Endothelial cell of umbilical vein (primary cell): ENCODE results near the gene HOXA4. TPM values are rescaled to one million over a fixed set of nuclear protein-coding genes. Genes with fewer than 3 reads are reported as not detected.
A peak's percentile ranks its signal among the peaks of the same experiment; 100 is the strongest.

Experiments
- BruUV-seq: library from RNA; stranded (reverse); fragments of 400-500 nt; replicated peaks from 2 replicates; lab custom pipeline; 2021; lab: Mats Ljungman, UMichigan
- CTCF ChIA-PET: fragments of 300-600, 350-600 bp; sonication (Branson Sonifier 250); formaldehyde crosslinking; loops from one replicate; lab custom pipeline; 2021; ENCODE audit warnings: antibody characterized with exemption, inconsistent platforms; lab: Charles Lee
- POLR2A ChIA-PET: fragments of 300-600, 350-600 bp; sonication (Branson Sonifier 250); formaldehyde crosslinking; loops from one replicate; lab custom pipeline; 2021; ENCODE audit warnings: antibody characterized with exemption, inconsistent platforms; lab: Charles Lee
- DNase-seq: peaks from one replicate; pipeline ENCODE4 v3.0.0-alpha.2; 2011; ENCODE audit warnings: low read depth, low spot score
- FAIRE-seq: peaks from 2 replicates; lab custom pipeline; 2011; peaks lifted over from hg19 to GRCh38; lab: Jason Lieb, UNC
- H2AFZ ChIP-seq: 2 replicates; pipeline ENCODE4 v1.6.0; 2012; ENCODE audit warnings: low read depth, low read length, control low read depth, inconsistent platforms
- H3K27ac ChIP-seq: 2 replicates; pipeline ENCODE4 v1.5.1; 2011; ENCODE audit warnings: low read depth, mild to moderate bottlenecking, control low read depth, low read length, moderate library complexity; ENCODE audit not compliant: insufficient read depth
- H3K27me3 ChIP-seq, 2 experiments: 2 replicates each; pipeline versions ENCODE4 v1.6.0 to v1.6.1; 2011; ENCODE audit warnings: low read length in 2 of 2, mixed read lengths in 1 of 2; ENCODE audit not compliant: control insufficient read depth in 2 of 2, insufficient read depth in 2 of 2
- H3K36me3 ChIP-seq, 2 experiments: 2 replicates in 1 of 2; 3 replicates in 1 of 2; pipeline ENCODE4 v1.5.1; 2011; ENCODE audit warnings: low read length in 2 of 2, mild to moderate bottlenecking in 1 of 2, moderate library complexity in 1 of 2; ENCODE audit not compliant: control insufficient read depth in 2 of 2, insufficient read depth in 2 of 2; ENCODE audit errors: extremely low read depth in 1 of 2
- H3K4me1 ChIP-seq: 3 replicates; pipeline ENCODE4 v1.5.1; 2011; ENCODE audit warnings: mild to moderate bottlenecking, low read length; ENCODE audit not compliant: control insufficient read depth, insufficient read depth; ENCODE audit errors: extremely low read depth
- H3K4me2 ChIP-seq: 2 replicates; pipeline ENCODE4 v1.6.1; 2011; ENCODE audit warnings: low read length, control low read depth, mixed read lengths; ENCODE audit not compliant: insufficient read depth
- H3K4me3 ChIP-seq, 3 experiments: fragments of 200-600 bp in 1 of 3; sonication (generic), shearing (Covaris generic) in 1 of 3; replicated peaks in 1 of 3; 2 replicates each; pipeline ENCODE4 v1.5.1; 2011 to 2016; ENCODE audit warnings: control low read depth in 3 of 3, low read length in 3 of 3, mild to moderate bottlenecking in 2 of 3, inconsistent platforms in 1 of 3, low read depth in 1 of 3, moderate library complexity in 1 of 3; ENCODE audit not compliant: insufficient read depth in 1 of 3
- H3K79me2 ChIP-seq: 2 replicates; pipeline ENCODE4 v1.6.0; 2012; ENCODE audit warnings: low read length, inconsistent platforms; ENCODE audit not compliant: control insufficient read depth, insufficient read depth
- H3K9ac ChIP-seq: replicated peaks from 2 replicates; pipeline ENCODE3; 2011; ENCODE audit warnings: low read length, control low read depth; ENCODE audit not compliant: insufficient read depth; ENCODE audit errors: extremely low read depth
- H3K9me1 ChIP-seq: replicated peaks from 3 replicates; pipeline ENCODE4 v1.6.0; 2011; ENCODE audit warnings: mild to moderate bottlenecking, low read length; ENCODE audit not compliant: control insufficient read depth, insufficient read depth; ENCODE audit errors: extremely low read depth
- H3K9me3 ChIP-seq: replicated peaks from 2 replicates; pipeline ENCODE4 v1.5.1; 2012; ENCODE audit warnings: low read length, inconsistent platforms; ENCODE audit not compliant: control insufficient read depth, insufficient read depth
- H4K20me1 ChIP-seq: replicated peaks from 2 replicates; pipeline ENCODE3; 2011; ENCODE audit warnings: mild to moderate bottlenecking, low read length; ENCODE audit not compliant: control insufficient read depth, insufficient read depth; ENCODE audit errors: extremely low read depth
- CTCF ChIP-seq, 2 donors: IDR thresholded peaks; 1 replicate in 1 of 2; 2 replicates in 1 of 2; pipeline ENCODE4 v1.5.1; 2011; ENCODE audit warnings: low read length in 2 of 2, mild to moderate bottlenecking in 2 of 2, moderate library complexity in 2 of 2, control low read depth in 1 of 2, inconsistent platforms in 1 of 2, low read depth in 1 of 2; ENCODE audit not compliant: insufficient read depth in 1 of 2; ENCODE audit errors: extremely low read depth in 1 of 2
- EZH2 ChIP-seq: IDR thresholded peaks from 2 replicates; pipeline ENCODE4 v1.6.1; 2012; ENCODE audit warnings: borderline replicate concordance, low read depth, mild to moderate bottlenecking, moderate library complexity, low read length, inconsistent platforms; ENCODE audit not compliant: severe bottlenecking
- FOS ChIP-seq: IDR thresholded peaks from 2 replicates; pipeline ENCODE4 v1.6.1; 2011; ENCODE audit warnings: mild to moderate bottlenecking, low read length, moderate library complexity, borderline replicate concordance; ENCODE audit not compliant: insufficient read depth
- GATA2 ChIP-seq: IDR thresholded peaks from 2 replicates; pipeline ENCODE4 v1.7.0; 2011; ENCODE audit warnings: low read depth, mild to moderate bottlenecking, moderate library complexity, mixed read lengths, low read length; ENCODE audit not compliant: insufficient read length, insufficient read depth
- JUN ChIP-seq: IDR thresholded peaks from 2 replicates; pipeline ENCODE4 v1.6.1; 2011; ENCODE audit warnings: borderline replicate concordance, low read depth; ENCODE audit not compliant: insufficient read length, insufficient read depth
- MAX ChIP-seq: IDR thresholded peaks from 2 replicates; pipeline ENCODE4 v1.6.1; 2011; ENCODE audit not compliant: insufficient read depth, insufficient read length
- MYC ChIP-seq: IDR thresholded peaks from one replicate; pipeline ENCODE4 v1.6.1; 2011; ENCODE audit warnings: mild to moderate bottlenecking, low read depth, low read length
- POLR2A ChIP-seq: IDR thresholded peaks from 2 replicates; pipeline ENCODE4 v1.6.1; 2012; ENCODE audit warnings: low read depth, mild to moderate bottlenecking, control low read depth, low read length
- POLR2AphosphoS5 ChIP-seq: IDR thresholded peaks from 2 replicates; pipeline ENCODE4 v1.6.1; 2012; ENCODE audit warnings: low read depth, mild to moderate bottlenecking, control low read depth, low read length, moderate library complexity; ENCODE audit not compliant: insufficient read depth
- dilution Hi-C: fragments of 300-500 bp; cut with MboI; formaldehyde crosslinking; loops from one replicate; pipeline ENCODE4 v1.15.0; 2019; ENCODE audit warnings: low sequenced_read_pairs; ENCODE audit not compliant: extremely low pct_ligation_motif_present
- intact Hi-C: fragments of 100-400 bp; cut with micrococcal nuclease; formaldehyde crosslinking; loops from one replicate; pipeline ENCODE4 v1.10.0; 2022
- polyA plus RNA-seq, 4 experiments: library from polyadenylated mRNA; depleted of rRNA in 3 of 4; stranded (reverse) in 3 of 4; unstranded in 1 of 4; fragments of >200 nt; gene quantifications; 2 replicates each; pipeline versions ENCODE4 v1.2.1 to v1.2.3, GENCODE V29; 2011 to 2012; ENCODE audit warnings: missing spikeins in 1 of 4
- total RNA-seq: library from RNA; stranded (reverse); gene quantifications from 2 replicates; pipeline ENCODE4 v1.2.3, GENCODE V29; 2021

HOXA4 gene
- total and polyA plus RNA-seq, 2 donors (not counting 3 experiments of a cell fraction or from before 2014, with no cell fraction given), result 4.9 to 8.1 TPM

GRCh38 chr7:27118580-27118979, 12.0 kb downstream of the HOXA4 start:
- Histone ChIP-seq H3K9ac (peak overlapping the region; percentile 97), H3K36me3 (no peaks in the 10 kb centered on the region), H3K27me3 (no peaks in the 10 kb centered on the region), H3K27ac (peak overlapping the region; percentile 96), H3K4me1 (peaks cover 79% of the 10 kb centered on the region), H3K4me2 (peak overlapping the region; percentile 97), H4K20me1 (no peaks in the 10 kb centered on the region), H3K9me3 (no peaks in the 10 kb centered on the region), H3K9me1 (no peaks in the 10 kb centered on the region), H2AFZ (no peak overlapping the region), H3K4me3 (peak overlapping the region in 1 of 3 experiments; percentile 91), H3K79me2 (peaks cover 94% of the 10 kb centered on the region)
- intact Hi-C loops (loop anchor here (1.0 to 10.0 kb wide), 5 partner anchors 12 to 964 kb away; partner anchors contain the start of genes HOXA4, NFE2L3 and SKAP2), dilution Hi-C loops (no loop called here)
- BruUV-seq, result no TSS peak
- FAIRE-seq (no peak), DNase-seq (no peak)
- ChIA-PET CTCF (interaction anchor here (1.1 to 9.1 kb wide), 4 partner anchors 12 to 61 kb away, joined by 5 to 70 read pairs (median 36); partner anchors contain the start of genes HOXA1 and HOXA5), POLR2A (interaction anchor here (0.9 to 1.9 kb wide), 7 partner anchors 9 to 78 kb away, joined by 3 to 5 read pairs (median 3); partner anchors contain the start of gene HOXA5)
- TF ChIP-seq EZH2, result no peak
- TF ChIP-seq MAX, result no peak
- TF ChIP-seq FOS, result no peak
- no peak for TF ChIP-seq CTCF (IDR thresholded peaks at IDR 0.05; ENCODE audit: extremely low read depth in 1 of 2, insufficient read depth in 1 of 2, low read depth in 1 of 2, low read length in 2 of 2)
- no peak for TF ChIP-seq POLR2AphosphoS5
- no peak for TF ChIP-seq JUN
- no peak for TF ChIP-seq MYC
- no peak for TF ChIP-seq GATA2
- no peak for TF ChIP-seq POLR2A
